NAMALWA (cell line): ENCODE results near the gene MYOT.

Experiments used
- DNase-seq: peaks from one replicate; pipeline ENCODE4 v3.0.0-alpha.2; 2015; ENCODE audit warnings: low spot score

The MYOT gene

DNA sequence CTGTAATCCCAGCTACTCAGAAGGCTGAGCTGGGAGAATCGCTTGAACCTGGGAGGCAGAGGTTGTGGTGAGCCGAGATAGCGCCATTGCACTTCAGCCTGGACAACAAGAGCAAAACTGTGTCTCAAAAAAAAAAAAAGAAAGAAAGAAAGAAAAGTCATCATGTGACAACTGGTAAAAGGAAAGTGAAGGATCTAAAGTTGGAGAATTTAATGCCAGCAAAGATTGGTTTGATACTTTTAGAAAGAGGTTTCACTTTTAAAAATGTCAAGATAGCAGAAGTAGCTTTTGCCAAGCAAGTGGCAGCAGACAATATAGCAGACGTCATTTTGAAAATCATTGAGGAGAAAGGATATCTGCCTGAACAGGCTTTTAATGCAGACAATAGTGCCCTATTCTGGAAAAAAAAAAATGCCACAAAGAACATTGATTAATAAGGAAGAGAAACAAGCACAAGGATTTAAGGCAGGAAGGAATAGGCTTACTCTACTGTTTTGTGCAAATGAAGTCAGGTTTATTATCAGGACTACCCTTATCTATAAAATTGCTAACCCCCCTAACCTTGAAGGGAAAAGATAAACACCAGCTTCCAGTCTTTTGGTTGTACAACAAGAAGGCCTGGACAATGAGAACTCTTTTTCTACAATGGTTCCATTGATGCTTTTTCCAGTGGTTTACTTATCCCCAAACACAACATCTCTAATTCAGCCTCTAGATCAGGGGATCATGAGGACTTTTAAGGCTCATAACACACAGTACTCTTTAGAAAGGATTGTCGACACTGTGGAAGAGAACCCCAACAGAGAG is 33.6 kb downstream of the MYOT start:
- DNase-seq: no peak

GRCh38 chr5:137902408-137903133 is 34.9 kb downstream of the MYOT start:
- no peak for DNase-seq

- DNase-seq: no peak
Observed at GRCh38 chr5:137914758-137915157, 47.1 kb downstream of the MYOT start.

DNA sequence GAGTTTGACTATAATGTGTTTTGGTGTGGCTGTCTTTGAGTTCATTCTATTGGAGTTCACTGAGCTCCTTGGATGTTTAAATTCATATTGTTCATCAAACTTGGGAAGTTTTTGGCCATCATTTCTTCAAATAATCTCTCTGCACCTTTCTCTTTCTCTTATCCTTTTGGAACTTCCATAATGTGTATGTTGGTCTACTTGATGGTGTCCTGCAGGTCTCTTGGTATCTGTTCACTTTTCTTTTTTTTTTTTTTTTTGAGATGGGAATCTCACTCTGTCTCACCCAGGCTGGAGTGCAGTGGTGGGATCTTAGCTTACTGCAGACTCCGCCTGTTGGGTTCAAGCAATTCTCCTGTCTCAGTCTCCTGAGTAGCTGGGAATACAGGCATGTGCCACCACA is 49.3 kb downstream of the MYOT start:
- DNase-seq: no peak

- no peak for DNase-seq
Observed at GRCh38 chr5:137921931-137922330, 54.3 kb downstream of the MYOT start.

- DNase-seq: no peak
Observed at GRCh38 chr5:137923856-137924255, 56.2 kb downstream of the MYOT start.

- DNase-seq: no peak
Observed at GRCh38 chr5:137932800-137933199, 65.1 kb downstream of the MYOT start.

DNA sequence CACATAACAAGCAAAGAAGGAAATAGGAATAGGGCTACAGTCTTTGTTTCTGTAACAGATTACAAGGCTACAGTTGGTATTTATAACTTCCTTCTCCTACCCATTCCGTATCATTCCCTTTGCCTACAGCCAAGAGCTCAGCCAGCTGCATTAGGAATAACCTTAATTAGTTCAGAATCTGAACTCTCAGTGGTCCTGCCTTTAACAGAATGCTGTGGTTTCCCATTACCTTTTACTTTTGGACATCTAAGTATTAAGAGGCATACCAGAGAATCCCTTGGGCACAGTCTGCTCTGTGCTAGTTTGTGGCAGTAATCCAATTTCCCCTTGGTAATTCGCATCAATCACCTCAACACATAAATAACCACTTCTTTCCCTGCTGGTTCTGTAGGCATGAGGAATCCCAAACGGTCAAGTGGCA is 65.8 kb downstream of the MYOT start:
- DNase-seq: no peak

GRCh38 chr5:137935190-137935589 is 67.5 kb downstream of the MYOT start:
- DNase-seq: no peak

- DNase-seq: no peak
Observed at GRCh38 chr5:137935694-137936093, 68.0 kb downstream of the MYOT start.
